Measurements from ENCODE around the gene TTC34. TPM values are rescaled to one million over a fixed set of nuclear protein-coding genes. Genes with fewer than 3 reads are reported as not detected.

The TTC34 gene
- total RNA-seq, 1 experiment from 2014 or later = 0.79 TPM

- Mint-ChIP-seq H3K36me3 (ENCODE audit: insufficient read depth, unreplicated experiment) (no peaks in the 10 kb centered on the region), H3K9me3 (ENCODE audit: unreplicated experiment) (peaks cover 10% of the 10 kb centered on the region), H3K27me3 (ENCODE audit: insufficient read depth, unreplicated experiment) (peaks cover 26% of the 10 kb centered on the region), H3K27ac (ENCODE audit: unreplicated experiment) (no peak overlapping the region), H3K4me1 (ENCODE audit: low read depth, unreplicated experiment) (no peaks in the 10 kb centered on the region), H3K4me3 (ENCODE audit: unreplicated experiment) (no peak overlapping the region)
- Histone ChIP-seq H3K27me3 (replicated peaks; ENCODE audit: control insufficient read depth, insufficient read depth, low read length) (no peaks in the 10 kb centered on the region), H3K4me3 (ENCODE audit: low read depth, low read length) (no peak overlapping the region), H3K9me3 (no peaks in the 10 kb centered on the region), H3K36me3 (ENCODE audit: control insufficient read depth, insufficient read depth, low read length) (no peaks in the 10 kb centered on the region), H3K4me1 (no peaks in the 10 kb centered on the region)
- no peak for DNase-seq
- intact Hi-C loops (cut with micrococcal nuclease; ENCODE audit: unreplicated experiment) = no loop called here
- TF ChIP-seq, protein P1, sequence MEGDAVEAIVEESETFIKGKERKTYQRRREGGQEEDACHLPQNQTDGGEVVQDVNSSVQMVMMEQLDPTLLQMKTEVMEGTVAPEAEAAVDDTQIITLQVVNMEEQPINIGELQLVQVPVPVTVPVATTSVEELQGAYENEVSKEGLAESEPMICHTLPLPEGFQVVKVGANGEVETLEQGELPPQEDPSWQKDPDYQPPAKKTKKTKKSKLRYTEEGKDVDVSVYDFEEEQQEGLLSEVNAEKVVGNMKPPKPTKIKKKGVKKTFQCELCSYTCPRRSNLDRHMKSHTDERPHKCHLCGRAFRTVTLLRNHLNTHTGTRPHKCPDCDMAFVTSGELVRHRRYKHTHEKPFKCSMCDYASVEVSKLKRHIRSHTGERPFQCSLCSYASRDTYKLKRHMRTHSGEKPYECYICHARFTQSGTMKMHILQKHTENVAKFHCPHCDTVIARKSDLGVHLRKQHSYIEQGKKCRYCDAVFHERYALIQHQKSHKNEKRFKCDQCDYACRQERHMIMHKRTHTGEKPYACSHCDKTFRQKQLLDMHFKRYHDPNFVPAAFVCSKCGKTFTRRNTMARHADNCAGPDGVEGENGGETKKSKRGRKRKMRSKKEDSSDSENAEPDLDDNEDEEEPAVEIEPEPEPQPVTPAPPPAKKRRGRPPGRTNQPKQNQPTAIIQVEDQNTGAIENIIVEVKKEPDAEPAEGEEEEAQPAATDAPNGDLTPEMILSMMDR (IDR thresholded peaks at IDR 0.05; ENCODE audit: insufficient read depth in 1 of 2, low read depth in 1 of 2, low read length in 1 of 2, severe bottlenecking in 1 of 2, unreplicated experiment in 1 of 2) = no peak
- no TSS peak for BruUV-seq (replicated peaks)
- ChIA-PET POLR2A (no interaction called here), CTCF (no interaction called here)
Observed at GRCh38 chr1:2848006-2848670, 46.6 kb upstream of the TTC34 start.

DNA sequence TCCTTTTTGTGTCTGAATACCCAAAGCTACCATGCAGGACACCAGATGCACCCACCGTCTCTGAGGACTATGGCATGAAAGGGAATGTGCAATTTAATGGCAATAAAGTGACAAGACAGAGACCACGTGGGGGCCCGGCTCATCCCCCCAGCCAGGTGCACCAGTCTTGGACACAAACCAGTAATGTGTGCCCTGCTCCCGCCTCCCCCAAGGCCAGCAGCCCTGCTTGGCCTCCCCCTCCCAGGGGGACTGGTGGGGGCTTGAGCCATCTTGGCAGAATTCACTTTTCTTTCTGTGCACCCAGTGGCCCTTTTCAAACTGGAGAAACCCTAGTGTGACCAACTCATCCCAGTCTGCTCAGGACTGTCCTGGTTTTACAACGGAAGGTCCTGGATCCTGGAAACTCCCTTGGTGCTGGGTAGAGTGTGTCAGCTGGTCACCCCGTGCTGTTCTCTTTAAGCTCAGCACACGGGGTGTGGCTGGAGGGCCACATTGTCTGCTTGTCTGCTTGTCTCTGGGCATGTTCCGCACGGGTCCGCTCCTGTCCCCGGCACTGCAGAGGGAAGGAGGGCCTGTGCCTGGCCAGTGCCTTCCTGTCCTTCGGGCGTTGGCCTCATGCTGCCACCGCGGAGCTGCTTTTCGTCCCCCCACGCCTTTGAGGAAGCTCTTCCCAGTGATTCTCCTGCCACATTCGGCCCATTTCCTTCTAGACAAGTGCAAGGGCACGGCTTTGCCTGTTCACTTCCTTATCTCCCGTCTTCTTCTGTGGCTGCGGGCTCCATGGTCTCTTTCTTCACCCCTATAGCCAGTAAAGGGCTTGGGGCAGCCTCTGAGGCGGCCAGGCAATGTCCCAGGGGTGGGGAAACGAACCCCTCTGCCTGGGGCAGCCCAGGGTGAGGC, 45.8 kb upstream of the TTC34 start:
- Histone ChIP-seq H3K4me3 (ENCODE audit: low read depth, low read length) (no peak overlapping the region), H3K4me1 (no peaks in the 10 kb centered on the region), H3K27me3 (replicated peaks; ENCODE audit: control insufficient read depth, insufficient read depth, low read length) (no peaks in the 10 kb centered on the region), H3K36me3 (ENCODE audit: control insufficient read depth, insufficient read depth, low read length) (no peaks in the 10 kb centered on the region), H3K9me3 (no peaks in the 10 kb centered on the region)
- TF ChIP-seq, protein P1 (IDR thresholded peaks at IDR 0.05; ENCODE audit: insufficient read depth in 1 of 2, low read depth in 1 of 2, low read length in 1 of 2, severe bottlenecking in 1 of 2, unreplicated experiment in 1 of 2) = no peak
- Mint-ChIP-seq H3K36me3 (ENCODE audit: insufficient read depth, unreplicated experiment) (no peaks in the 10 kb centered on the region), H3K4me3 (ENCODE audit: unreplicated experiment) (no peak overlapping the region), H3K9me3 (ENCODE audit: unreplicated experiment) (peaks cover 10% of the 10 kb centered on the region), H3K4me1 (ENCODE audit: low read depth, unreplicated experiment) (no peaks in the 10 kb centered on the region), H3K27me3 (ENCODE audit: insufficient read depth, unreplicated experiment) (peaks cover 29% of the 10 kb centered on the region), H3K27ac (ENCODE audit: unreplicated experiment) (no peak overlapping the region)
- ChIA-PET CTCF (no interaction called here), POLR2A (no interaction called here)
- intact Hi-C loops (cut with micrococcal nuclease; ENCODE audit: unreplicated experiment) = no loop called here
- DNase-seq = no peak
- BruUV-seq (replicated peaks) = no TSS peak

GRCh38 chr1:2845869-2846268, 44.4 kb upstream of the TTC34 start:
- Mint-ChIP-seq H3K9me3 (ENCODE audit: unreplicated experiment) (peaks cover 10% of the 10 kb centered on the region), H3K36me3 (ENCODE audit: insufficient read depth, unreplicated experiment) (no peaks in the 10 kb centered on the region), H3K4me1 (ENCODE audit: low read depth, unreplicated experiment) (no peaks in the 10 kb centered on the region), H3K27me3 (ENCODE audit: insufficient read depth, unreplicated experiment) (peaks cover 30% of the 10 kb centered on the region), H3K27ac (ENCODE audit: unreplicated experiment) (no peak overlapping the region), H3K4me3 (ENCODE audit: unreplicated experiment) (no peak overlapping the region)
- H3K9me3 ChIP-seq = no peaks in the 10 kb centered on the region
- ChIA-PET CTCF (no interaction called here), POLR2A (no interaction called here)
- no TSS peak for BruUV-seq (replicated peaks)
- no peaks in the 10 kb centered on the region for H3K36me3 ChIP-seq (ENCODE audit: control insufficient read depth, insufficient read depth, low read length)
- DNase-seq = no peak
- H3K27me3 ChIP-seq (replicated peaks; ENCODE audit: control insufficient read depth, insufficient read depth, low read length) = no peaks in the 10 kb centered on the region
- TF ChIP-seq, protein P1 (IDR thresholded peaks at IDR 0.05; ENCODE audit: insufficient read depth in 1 of 2, low read depth in 1 of 2, low read length in 1 of 2, severe bottlenecking in 1 of 2, unreplicated experiment in 1 of 2) = no peak
- no peak overlapping the region for H3K4me3 ChIP-seq (ENCODE audit: low read depth, low read length)
- intact Hi-C loops (cut with micrococcal nuclease; ENCODE audit: unreplicated experiment) = no loop called here
- no peaks in the 10 kb centered on the region for H3K4me1 ChIP-seq
